Measurements from ENCODE around the gene CYP2W1.

DNA sequence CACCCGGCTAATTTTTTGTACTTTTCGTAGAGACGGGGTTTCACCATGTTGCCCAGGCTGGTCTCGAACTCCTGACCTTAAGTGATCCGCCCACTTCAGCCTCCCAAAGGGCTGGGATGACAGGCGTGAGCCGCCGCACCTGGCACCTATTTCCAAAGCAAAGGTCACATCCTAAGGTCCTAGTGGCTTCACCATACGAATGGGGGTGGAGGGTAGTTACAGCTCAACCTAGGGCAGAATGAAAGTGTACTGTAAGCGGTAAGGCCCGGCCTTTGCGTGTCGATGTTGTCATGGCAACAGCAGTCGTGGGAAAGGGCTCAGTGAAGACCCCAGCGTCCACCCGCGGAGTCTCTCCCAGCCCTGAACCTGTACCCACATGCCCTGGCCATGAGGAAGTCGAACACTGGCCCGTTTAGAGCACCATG is 6.1 kb upstream of the CYP2W1 start:
- TF ChIP-seq, protein P1, sequence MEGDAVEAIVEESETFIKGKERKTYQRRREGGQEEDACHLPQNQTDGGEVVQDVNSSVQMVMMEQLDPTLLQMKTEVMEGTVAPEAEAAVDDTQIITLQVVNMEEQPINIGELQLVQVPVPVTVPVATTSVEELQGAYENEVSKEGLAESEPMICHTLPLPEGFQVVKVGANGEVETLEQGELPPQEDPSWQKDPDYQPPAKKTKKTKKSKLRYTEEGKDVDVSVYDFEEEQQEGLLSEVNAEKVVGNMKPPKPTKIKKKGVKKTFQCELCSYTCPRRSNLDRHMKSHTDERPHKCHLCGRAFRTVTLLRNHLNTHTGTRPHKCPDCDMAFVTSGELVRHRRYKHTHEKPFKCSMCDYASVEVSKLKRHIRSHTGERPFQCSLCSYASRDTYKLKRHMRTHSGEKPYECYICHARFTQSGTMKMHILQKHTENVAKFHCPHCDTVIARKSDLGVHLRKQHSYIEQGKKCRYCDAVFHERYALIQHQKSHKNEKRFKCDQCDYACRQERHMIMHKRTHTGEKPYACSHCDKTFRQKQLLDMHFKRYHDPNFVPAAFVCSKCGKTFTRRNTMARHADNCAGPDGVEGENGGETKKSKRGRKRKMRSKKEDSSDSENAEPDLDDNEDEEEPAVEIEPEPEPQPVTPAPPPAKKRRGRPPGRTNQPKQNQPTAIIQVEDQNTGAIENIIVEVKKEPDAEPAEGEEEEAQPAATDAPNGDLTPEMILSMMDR (IDR thresholded peaks at IDR 0.05 in 4 of 5, conservative IDR thresholded peaks at IDR 0.05 in 1 of 5), result no peak
- no peak for TF ChIP-seq POLR2A (IDR thresholded peaks at IDR 0.05)

Data from gastrocnemius medialis (tissue), 4 donors.